ENCODE data around the gene ATP2B1.

ATP2B1 gene

DNA sequence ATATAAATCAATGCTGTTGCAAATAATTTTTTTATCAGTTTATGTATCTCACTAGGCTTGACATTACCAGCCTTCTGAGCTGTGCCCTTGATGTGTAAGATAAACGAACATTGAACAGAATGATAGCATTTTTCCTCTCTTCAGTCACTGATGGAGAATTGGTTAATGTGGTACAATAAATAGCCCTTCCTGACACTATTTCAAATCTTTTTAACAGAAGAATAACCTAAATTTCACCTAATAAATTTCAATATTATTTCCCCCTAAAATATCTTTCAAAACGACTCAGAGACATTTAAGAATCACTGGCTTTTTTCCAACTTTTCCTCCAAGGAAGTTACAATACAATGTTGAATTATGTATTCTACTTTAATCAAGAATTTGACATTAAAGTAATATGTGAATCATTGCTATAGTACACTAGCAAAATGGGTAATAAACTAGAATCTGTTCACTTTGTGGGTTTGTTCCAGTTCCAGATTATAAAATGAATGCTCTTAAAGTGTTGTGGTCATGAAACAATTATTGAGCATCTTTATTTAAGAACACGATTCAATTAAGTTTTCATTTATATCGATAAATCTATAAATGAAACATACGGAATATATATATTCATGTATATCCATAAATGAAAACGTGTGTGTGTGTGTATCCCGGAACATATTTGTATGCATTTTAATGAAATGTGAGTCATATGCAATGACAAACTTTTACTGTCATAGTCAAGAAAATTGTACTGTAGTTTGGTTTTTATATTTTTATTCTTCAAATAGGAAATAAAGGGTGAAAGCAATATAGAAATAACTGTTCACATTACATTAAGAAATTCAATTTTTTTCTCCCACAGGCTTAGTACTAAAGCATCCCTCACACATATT lies 2.5 kb upstream of the ATP2B1 start:
- TF ChIP-seq, protein P1, sequence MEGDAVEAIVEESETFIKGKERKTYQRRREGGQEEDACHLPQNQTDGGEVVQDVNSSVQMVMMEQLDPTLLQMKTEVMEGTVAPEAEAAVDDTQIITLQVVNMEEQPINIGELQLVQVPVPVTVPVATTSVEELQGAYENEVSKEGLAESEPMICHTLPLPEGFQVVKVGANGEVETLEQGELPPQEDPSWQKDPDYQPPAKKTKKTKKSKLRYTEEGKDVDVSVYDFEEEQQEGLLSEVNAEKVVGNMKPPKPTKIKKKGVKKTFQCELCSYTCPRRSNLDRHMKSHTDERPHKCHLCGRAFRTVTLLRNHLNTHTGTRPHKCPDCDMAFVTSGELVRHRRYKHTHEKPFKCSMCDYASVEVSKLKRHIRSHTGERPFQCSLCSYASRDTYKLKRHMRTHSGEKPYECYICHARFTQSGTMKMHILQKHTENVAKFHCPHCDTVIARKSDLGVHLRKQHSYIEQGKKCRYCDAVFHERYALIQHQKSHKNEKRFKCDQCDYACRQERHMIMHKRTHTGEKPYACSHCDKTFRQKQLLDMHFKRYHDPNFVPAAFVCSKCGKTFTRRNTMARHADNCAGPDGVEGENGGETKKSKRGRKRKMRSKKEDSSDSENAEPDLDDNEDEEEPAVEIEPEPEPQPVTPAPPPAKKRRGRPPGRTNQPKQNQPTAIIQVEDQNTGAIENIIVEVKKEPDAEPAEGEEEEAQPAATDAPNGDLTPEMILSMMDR (IDR thresholded peaks at IDR 0.05; ENCODE audit: extremely low read depth, missing control alignments) = no peak
- no peak for DNase-seq (ENCODE audit: low spot score)

DNA sequence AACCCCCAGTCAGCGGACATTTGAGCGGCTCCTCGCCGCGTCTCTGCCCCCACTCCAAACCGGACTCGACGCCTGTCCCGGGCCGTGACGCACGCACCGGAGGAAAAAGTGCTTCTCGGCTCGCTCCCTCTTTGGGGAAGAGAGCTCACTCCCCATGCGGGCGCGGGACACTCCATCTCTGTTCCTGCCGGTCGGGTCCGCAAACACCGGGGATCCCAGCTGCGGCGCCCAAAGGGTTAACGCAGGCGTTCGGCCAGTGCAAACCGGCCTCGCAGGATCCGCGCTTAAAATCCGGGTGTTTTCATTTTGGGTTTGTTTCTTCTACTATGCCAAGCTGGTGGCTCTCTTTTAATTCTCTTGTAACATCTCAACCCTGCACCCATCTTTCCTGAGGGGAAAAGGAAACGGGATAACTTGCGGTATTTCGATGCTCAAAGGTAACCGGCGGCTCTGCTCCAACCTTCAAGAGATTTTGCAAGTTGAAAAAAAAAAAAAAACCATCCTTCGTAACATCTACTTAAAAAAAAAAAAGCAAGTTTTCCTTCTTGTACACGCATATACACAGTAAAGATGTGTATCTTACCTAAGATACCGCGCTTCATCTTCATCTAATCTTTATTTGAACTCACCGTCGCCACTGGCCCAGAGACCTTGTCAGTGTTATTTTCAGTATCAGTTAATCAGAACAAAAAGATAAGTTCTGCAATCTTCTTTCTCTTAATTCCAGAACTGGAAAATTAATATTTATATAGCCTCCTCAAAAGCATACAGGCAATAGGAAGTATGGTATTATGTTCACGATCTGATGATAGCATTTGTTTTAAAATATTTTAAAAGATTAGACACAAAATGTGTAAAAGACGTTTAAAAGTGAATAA lies 1.6 kb upstream of the ATP2B1 start:
- DNase-seq (ENCODE audit: low spot score) = no peak

DNA sequence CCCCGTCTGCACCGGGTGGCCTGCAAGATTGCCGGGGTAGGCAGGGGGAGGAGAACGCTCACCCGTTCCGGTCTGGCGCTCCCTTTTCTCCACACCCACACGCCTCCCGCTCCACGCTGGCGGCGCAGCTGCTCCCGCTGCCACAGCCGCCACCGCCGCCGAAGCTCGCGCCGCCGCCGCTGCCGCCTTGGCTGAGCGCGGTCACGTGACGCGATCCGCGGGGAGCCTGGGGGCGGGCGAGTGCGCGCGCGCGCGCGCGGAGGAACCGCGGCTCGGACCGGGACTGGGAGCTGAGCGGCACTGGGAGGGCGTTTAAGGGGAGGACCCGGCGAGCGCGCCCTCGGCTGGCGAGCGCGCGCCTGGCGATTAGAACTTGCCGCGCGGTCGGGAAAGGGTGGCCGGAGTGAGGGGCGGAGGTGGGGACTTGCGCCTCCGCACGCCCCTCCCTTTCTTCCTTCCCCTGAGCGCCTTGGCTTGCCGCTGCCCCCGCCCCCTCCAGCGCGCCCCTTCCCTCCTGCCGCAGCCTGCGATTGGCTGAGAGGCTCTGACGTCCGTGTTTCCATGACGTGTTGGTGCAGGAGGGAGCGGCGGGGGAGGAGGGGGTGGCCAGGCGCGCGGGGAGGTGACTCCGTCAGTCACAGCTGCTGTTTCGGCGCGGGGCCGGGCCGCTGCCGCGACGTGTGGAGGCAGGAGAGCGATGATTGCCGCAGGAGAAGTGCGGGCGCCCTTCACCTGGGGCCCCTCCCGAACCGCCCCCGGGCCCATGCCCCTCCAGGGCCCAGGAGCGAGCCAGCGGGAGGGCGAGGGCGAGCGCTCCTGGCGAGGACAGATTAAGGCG lies 738 bp upstream of the ATP2B1 start:
- TF ChIP-seq, protein P1 (IDR thresholded peaks at IDR 0.05; ENCODE audit: extremely low read depth, missing control alignments) = no peak

More for the DNA sequence above, 1.6 kb upstream of the ATP2B1 start:
- TF ChIP-seq, protein P1 (IDR thresholded peaks at IDR 0.05; ENCODE audit: extremely low read depth, missing control alignments) = no peak

DNA sequence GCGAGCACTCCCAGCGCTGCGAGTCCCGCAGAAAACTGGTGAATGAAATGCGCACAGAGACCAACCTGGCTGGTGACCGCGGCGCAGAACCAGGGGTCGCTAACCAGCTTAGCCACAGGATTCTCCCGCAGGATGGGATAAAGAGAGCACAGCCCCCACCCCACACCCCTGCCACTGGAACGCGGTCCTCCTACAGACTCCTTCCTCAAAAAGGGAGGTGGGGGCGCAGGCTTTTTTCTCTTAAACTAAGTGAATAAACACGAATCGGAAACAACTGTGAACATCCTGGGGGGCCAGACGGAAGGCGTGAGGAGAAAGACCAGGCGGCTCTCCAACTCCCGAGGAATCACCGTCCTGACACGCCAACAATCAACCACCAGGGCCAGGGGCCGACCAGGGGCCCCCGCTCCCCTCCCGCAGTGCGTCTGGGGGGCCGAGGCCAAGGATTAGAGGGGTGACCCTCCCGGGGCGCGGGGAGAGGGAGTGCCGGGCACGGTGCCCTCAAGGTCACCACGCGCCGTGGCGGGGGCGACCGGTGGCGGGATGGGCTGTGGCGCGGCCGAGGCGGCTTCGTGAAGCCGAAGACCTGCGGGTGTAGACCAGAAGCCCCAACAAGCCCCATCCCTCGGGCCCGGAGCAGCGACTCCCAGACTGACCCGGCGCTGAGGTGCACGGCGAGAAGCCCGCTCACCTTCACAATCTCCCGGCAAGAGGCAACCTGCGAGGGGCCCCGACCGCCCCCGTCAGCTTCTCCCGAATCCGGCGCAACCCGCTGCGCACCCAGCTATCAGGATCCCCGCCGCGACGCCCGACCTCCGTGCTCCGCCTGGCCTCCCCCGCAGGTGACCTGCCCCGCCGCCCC lies 704 bp downstream of the ATP2B1 start:
- DNase-seq (ENCODE audit: low spot score) = peak; percentile 41
- TF ChIP-seq, protein P1 (IDR thresholded peaks at IDR 0.05; ENCODE audit: extremely low read depth, missing control alignments) = no peak

More for the DNA sequence above, 738 bp upstream of the ATP2B1 start:
- DNase-seq (ENCODE audit: low spot score) = peak; percentile 98

DNA sequence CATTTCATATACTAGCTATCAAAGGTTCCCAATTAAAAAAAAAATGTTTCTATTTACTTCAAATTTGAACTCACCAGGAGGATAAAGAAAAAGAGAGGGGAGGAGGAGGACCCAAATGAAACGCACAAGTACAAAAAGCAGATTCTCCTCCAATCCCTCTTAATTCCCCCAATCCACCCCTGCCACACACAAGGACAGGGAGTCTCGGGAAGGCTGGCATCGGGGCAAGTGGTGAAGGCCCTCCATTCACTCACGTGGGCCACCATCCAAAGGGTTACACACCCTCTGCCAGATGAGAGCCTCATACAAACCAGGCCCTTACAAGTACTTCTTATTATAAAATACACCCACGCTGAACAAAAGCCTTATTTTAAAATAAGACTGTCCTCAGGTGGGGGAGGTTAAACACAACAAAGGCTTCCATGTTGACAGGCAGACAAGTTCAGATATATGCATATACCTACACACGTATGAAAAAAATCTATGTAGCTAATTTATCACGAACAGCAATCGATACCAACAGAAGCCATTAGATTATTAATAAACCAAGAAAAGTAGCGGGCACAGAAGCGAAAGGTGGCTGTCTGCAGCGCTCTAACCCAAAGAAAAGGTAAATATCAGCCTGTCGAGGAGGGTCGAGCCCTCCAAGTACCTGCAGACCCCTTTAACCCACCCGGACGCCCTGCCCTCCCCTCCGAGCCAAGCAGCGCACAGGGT lies 1.5 kb downstream of the ATP2B1 start:
- DNase-seq (ENCODE audit: low spot score) = no peak

More for the DNA sequence above, 1.5 kb downstream of the ATP2B1 start:
- TF ChIP-seq, protein P1 (IDR thresholded peaks at IDR 0.05; ENCODE audit: extremely low read depth, missing control alignments) = no peak
